HG02840 (cell line): ENCODE measurements around the gene SRPK1.

Experiments used
- ATAC-seq: cut with Tn5 transposase; IDR thresholded peaks from one replicate; pipeline ENCODE4 v1.9.1; 2021; ENCODE audit warnings: mild to moderate bottlenecking, moderate library complexity, moderate number of reproducible peaks; ENCODE audit not compliant: unreplicated experiment, low FRiP score

Gene SRPK1

DNA sequence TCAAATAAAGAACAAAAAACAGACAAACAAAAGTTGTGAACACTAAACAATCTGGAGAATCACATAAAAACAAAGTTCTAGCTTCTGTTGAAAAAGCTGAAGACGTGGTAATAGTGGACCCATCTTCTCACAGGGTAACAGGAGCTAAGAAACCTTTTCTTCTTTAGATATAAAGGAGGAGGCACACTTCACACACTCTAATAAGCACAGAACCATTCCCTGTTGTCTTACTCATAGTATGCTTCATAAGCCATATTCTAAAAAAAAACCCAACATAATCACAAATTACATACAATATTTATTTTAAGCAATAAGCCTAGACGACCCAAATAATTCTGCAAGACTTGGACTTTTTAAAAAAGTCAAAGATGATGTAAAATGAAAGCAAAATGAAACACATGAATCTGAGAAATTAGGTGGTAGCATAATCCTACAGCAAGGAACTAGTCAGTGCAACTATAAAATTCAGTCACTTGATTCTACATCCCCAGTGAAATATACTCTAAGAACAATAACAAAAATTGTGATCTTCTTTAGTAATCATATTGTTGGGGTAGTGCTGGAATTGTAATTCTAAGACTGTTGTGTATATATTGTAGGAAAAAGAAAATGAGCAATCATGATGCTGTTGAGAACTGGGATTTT, 15.6 kb downstream of the SRPK1 start:
- ATAC-seq, result no peak

DNA sequence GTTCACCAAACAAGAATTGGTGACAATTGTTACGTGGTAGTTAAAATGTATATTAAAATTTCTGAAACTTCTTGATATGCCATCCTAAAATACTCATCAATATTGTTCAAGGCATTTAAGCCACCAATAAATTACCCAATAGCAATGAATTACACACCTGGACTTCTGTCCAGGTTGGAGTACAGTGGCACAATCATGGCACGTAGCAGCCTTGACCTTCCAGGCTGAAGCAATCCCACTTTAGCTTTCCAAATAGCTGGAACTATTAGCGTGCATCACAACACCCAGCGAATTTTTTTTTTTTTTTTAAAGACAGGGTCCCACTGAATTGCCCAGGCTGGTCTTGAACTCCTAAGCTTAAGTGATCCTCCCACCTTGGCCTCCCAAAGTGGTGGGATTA, 17.2 kb downstream of the SRPK1 start:
- ATAC-seq, result no peak

DNA sequence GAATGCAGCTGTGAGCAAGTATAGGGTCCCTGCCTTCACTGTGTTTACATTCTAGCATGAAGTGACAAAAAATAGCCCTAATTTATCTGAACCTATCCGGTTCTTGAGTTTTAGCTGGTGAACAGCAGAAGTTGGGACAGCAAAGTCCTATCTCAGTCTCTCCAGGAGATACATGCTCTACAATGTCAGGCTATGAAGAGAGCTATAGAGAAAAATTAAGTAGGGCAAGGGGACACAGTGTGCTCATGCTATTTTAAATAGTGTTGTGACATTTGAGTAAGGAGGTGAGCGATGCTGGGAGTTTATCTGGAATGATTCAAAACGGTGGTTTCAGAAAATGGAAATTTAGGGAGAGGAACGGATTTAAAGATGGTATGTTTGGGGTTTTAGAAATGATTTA, 20.4 kb downstream of the SRPK1 start:
- ATAC-seq, result no peak

DNA sequence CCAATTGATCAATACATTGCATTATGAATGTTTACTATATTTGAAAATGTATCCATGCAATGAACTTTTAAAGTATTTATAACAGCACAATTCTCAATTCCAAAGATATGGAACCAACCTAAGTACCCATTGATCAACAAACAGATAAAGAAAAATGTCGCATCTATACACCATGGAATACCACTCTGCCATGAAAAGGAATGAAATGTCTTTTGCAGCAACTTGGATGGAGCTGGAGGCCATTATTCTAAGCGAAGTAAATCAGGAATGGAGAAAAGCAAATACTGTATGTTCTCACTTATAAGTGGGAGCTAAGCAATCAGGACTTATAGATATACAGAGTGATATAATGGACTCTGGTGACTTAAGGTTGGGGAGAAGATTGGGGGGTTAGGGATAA, 22.9 kb downstream of the SRPK1 start:
- ATAC-seq, result no peak

DNA sequence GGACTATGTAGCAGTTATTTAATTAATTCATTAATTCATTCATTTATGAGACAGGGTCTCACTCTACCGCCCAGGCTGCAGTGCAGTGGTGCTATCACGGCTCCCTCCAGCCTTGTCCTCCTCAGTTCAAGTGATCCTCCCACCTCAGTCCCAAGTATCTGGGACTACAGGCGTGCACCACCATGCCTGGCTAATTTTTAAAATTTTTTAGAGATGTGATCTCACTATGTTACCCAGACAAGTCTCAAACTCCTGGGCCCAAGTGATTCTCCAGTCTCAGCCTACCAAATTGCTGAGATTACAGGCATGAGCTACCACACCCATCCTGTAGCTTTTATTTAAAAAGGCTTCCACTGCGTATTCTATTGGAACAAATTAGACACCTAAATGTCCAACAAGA, 23.4 kb downstream of the SRPK1 start:
- no peak for ATAC-seq

DNA sequence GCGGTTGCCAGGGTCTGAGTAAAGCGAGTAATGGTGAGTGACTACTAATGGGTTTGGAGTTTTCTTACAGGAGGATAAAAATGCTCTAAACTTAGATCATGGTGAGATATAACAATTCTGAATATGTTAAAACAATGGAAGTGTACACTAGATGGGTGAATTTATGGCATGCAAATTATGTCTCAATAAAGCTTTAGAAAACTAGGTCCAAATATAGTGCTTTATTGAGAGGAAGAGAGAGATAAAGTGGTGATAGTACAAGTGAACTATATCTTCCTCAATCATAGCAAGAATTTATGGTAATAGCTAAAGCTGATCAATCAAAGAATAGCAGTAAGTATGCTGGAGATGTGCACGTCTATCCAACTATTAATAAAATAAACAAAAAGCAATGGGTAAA, 23.9 kb downstream of the SRPK1 start:
- ATAC-seq, result no peak

DNA sequence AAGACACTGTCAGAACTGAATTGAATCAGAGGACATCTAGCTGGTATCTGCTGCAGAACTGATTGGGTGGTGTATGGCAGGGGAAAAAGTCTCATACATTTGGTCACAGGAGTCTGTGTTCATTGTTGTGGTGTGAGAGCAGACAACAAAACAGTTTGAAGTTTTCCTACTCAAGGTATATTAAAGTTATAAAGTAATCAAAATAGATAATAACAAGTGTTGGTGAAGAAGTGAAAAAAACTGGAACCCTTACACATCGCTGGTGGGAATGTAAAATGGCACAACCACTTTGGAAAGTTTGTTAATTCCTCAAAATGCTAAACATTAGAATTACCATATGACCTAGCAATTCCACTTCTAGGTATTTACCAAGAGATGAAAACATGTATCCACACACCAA, 24.7 kb downstream of the SRPK1 start:
- ATAC-seq, result no peak

DNA sequence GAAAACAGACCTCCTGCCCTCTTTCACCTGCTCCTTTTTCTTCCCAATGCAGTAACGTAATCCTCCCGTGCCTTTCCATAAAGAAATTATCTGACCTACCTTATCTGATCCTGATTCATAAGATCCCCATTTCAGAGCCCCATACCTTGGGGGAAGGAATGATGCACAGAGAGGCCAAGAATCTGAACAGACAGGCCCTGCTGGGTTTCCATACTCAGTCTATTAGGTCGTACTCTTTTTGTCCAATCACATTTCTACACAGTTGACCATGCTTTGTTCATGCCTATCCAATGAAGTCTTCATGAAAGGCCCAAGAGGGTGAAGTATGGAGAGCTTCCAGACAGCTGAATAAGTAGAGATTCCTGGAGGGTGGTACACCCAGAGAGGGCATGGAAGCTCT, 25.3 kb downstream of the SRPK1 start:
- no peak for ATAC-seq

DNA sequence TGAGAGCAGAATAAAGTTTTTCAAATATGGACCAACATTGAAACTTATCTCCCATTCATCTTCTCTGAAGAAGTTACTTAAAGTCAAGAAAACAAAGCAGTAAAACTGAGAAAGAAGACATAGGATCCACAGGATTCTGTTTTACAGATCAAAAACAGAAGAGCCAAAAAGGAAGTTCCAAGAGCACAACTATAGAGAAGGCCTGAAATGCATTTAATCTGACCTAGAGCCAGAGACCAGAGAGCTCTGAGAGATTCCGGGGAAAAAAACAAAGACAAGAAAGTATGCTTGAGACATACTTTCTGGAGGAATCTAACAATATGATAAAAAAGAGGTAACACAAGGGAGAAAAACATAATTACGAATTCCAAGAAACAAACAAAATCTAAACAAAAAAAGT, 26.1 kb downstream of the SRPK1 start:
- no peak for ATAC-seq

DNA sequence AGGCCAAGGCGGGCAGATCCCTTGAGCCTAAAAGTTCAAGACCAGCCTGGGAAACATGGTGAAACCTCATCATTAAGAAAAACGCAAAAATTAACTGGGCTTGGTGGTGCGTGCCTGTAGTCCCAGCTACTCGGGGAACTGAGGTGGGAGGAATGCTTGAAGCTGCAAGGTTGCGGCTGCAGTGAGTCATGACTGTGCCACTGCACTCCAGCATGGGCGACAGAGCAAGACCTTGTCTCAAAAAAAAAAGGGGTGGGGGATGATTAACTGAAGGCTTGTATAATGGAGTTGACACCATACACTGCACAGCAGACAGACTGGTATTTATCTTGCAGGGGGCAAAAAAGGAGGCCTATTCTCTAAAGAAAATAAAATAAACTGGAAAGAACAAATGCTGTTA, 27.7 kb downstream of the SRPK1 start:
- no peak for ATAC-seq

DNA sequence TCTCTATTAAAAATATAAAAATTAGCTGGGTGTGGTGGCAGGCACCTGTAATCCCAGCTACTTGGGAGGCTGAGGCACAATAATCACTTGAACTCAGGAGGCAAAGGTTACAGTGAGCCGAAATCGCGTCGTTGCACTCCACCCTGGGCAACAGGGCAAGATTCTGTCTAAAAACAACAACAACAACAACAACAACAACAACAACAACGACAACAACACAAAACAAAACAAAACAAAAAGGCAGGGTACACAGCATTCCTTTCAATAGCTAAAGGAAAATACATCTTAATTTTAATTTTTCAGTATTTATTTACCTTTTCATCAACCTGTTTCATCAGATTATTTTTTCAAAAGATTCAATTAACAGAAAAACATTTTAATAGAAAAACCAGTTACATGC, 28.4 kb downstream of the SRPK1 start:
- ATAC-seq, result no peak

DNA sequence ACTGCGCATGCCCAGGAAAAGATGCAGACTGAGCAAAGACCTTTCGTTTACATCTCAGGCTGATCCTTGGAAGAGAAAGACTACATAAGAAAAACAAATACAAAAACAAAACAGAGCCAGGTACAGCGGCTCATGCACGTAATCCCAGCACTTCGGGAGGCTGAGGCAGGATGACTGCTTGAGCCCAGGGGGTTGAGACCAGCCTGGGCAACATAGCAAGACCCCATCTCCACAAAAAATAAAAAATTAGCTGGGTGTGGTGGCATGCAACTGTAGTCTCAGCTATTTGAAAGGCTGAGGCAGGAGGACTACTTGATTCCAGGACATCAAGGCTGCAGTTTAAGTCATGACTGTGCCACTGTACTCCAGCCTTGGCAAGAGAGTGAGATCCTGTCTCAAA, 41.7 kb downstream of the SRPK1 start:
- ATAC-seq, result no peak

DNA sequence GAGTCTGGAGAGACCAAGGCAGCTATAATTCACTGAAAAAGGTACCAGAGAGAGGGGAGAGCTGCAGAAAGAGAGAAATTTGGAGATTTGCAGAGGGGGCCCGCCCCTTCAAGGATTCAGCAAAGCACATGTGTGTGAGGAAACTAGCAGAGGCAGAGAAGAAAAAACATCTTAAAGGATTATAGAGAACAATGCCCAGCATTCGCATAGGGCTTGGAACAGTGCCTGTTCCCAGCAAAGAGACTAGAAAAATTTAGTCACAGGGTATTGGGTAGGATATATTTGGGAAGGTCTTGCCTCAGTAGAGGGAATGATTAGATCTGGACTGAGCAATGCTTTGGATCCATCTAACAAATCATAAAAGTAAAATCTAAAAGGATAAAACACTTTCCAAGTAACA, 44.0 kb downstream of the SRPK1 start:
- no peak for ATAC-seq

DNA sequence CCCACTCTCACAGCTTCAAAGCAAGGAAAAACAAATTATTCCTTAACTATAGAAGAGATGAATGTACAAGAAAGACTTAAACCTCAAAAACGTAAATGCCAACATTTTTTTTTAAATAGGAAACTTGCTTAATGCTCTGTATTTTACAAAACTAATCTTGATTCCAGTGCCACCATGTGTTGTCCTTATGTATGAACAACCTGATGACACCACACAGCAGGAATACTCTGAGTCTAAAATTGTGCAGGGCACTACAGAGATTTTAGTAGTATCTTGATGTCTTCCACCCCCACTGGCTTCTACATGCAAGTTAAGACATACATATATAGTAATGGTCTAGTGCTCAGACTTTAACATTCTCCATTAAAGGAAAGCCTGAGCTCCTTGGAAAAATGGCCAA, 46.2 kb downstream of the SRPK1 start:
- ATAC-seq, result no peak

DNA sequence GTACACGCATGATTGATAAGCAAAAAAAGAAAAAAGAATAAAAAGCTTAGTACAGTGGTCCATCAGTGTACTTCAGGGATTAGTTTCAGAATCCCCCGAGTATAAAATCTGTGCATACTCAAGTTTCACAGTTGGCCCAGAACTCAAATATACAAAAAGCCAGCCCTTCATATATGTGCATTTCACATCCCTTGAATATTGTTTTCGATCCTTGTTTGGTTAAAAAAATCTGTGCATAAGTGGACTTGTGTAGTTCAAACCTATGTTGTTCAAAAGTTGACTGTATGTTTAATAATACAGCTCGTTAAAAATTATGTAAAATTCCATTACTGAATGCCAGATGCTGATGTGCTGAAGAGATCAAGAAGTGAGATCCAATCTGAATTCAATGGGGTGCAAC, 61.5 kb downstream of the SRPK1 start:
- ATAC-seq, result no peak

DNA sequence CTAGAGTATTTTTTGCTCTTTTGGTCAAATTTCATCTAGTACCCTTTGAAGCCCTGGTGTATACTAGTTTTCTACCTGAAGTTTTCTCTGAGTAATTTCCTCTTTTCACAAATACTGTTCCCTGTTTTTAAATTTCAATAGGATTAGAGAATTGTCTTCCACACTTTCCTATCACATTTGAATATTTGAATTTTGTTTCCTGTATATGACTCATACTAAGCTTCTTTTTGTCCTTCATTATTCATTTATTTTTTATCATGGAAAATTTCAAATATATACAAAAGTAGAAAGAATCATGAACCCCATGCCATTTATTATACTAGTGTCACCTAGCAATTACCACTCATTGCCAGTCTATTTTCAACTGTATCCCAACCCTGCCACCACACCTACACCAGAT, 63.0 kb downstream of the SRPK1 start:
- ATAC-seq, result no peak

DNA sequence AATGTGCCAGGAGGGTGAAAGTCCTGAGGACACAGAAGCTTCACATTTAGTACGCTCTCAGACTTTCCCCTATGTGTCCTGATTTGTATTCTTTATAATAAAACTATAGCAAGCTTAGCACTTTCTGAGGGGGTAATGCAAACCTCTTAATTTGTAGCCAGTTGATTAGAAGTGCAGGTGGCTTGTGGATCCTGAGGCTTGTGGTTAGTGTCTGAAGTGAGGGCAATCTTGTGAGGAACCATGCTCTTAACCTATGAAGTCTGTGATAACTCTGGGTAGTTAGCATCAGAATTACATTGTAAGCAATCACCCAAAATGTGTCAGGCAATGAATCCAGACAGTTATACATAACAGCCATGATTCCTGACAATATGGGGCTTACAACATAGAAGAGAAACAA, 64.6 kb downstream of the SRPK1 start:
- no peak for ATAC-seq

DNA sequence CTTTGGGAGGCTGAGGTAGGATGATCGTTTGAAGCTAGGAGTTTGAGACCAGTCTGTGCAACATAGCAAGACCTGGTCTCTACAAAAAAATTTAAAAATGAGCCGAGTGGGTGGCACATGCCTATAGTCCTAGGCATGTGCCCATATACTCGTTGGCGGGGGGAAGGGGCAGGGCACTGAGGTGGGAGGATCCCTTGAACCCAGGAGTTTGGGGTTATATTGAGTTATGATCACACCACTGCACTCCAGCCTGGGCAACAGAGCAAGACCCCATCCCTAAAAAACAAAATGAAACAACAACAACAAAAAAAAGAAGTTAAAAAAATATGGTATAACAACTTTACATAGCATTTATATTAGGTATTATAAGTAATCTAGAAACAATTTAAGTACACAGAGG, 67.9 kb downstream of the SRPK1 start:
- no peak for ATAC-seq

DNA sequence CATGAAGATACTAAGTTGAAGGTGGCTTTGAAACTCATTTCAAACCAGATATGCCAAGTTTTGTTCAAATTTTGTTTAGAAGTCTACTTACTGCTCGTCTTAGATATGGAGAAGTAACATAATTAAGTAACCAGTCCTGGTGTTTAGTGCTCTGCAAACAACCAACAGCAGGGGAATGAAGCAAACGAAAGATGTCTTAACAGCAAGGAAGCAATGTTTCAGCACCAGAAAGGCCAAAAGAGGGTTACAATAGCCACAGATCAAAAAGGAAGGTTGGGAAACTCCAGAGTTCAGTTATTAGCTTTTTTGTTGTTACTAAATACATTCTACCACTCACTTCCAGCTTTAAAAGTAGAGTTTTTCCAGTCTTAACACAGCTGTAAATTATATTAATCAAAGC, 70.7 kb downstream of the SRPK1 start:
- no peak for ATAC-seq

DNA sequence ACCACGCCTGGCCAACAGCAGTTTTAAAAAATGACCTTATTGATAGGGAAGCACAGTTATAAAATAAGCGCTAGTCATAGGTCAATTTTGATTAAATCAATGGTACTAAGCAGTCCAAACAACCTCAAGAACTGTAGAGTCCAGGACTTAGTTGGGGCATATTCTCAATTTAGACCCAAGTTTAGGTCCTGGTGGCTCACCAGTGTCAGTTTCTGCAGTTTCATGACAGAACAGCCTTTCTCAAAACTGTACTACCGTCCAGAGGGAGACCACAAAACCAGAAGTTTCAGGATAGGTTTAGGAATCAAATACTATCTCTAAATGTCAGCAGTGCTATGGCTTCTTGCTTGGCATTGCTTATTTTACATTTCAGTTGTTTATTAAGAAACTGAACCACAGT, 76.6 kb downstream of the SRPK1 start:
- ATAC-seq, result no peak

DNA sequence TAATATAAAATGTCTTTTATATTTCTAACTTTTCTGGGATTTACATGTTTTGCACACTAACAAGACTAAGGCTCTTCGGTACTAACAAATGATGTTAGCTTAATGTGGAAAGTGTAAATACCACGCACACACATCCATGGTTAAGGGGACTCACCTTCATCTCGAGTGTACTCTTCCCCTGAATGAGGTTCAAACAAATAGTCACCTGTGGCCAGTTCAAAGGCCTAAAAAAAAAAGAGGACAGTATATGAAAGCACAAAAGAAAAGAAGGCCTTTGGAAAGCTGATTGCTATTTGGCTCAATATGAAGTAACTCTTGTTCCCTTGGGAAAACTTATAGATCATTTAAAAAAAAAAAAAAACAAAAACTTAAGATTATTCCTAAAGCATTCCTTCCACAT, 78.5 kb downstream of the SRPK1 start:
- ATAC-seq, result no peak

DNA sequence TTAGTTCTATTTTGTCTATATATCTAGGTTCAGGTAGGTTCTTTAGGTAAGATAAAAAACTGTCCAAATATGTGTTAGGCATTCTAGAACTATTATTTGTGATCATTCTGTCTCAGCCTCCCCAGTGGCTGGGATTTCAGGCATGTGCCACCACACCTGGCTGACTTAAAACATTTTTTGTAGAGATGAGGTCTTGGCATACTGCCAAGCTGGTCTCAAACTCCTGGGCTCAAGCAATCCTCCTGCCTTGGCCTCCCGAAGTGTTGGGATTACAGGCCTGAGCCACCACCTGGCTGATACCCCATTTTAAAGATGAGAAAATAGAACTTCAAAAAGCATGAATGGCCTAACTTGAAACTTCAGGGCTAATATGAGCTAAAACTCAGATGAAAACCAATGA, 81.9 kb downstream of the SRPK1 start:
- no peak for ATAC-seq

DNA sequence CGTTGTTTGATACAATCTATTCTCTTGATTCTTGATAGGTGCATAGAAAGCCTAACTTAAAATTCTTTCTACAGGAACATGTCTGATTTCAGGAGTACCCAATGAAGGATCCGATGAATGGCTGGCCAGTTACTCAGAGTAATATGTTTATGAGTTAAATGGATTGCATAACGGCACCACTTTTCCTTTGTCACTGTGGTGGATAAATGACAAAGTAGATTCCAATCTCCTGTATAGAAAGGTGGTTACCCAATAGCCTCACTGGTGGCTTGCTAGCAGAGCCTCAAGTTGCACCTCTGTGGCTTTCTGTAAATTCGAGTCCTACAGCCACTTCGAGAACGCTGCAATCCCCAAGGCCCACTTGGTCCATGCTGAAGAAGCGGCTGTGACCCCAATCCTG, 87.4 kb downstream of the SRPK1 start:
- ATAC-seq, result no peak
